ENCODE results near the gene EPX.

The EPX gene

GRCh38 chr17:58238147-58238634 is 45.7 kb downstream of the EPX start, which contains the start of gene LPO:
Gene LPO, plus strand, starts transcription at chr17:58238584. Its CDS starts 4,396 bp downstream, at chr17:58242980.
- no peak for DNase-seq (ENCODE audit: low read depth)
- no peak for TF ChIP-seq MAX (IDR thresholded peaks at IDR 0.05; ENCODE audit: low read depth, low read length)
- TF ChIP-seq POLR2A (IDR thresholded peaks at IDR 0.05; ENCODE audit: extremely low read depth, insufficient read length): no peak
- no peak for TF ChIP-seq MYC (IDR thresholded peaks at IDR 0.05; ENCODE audit: low read depth, low read length)
- TF ChIP-seq, protein P1, sequence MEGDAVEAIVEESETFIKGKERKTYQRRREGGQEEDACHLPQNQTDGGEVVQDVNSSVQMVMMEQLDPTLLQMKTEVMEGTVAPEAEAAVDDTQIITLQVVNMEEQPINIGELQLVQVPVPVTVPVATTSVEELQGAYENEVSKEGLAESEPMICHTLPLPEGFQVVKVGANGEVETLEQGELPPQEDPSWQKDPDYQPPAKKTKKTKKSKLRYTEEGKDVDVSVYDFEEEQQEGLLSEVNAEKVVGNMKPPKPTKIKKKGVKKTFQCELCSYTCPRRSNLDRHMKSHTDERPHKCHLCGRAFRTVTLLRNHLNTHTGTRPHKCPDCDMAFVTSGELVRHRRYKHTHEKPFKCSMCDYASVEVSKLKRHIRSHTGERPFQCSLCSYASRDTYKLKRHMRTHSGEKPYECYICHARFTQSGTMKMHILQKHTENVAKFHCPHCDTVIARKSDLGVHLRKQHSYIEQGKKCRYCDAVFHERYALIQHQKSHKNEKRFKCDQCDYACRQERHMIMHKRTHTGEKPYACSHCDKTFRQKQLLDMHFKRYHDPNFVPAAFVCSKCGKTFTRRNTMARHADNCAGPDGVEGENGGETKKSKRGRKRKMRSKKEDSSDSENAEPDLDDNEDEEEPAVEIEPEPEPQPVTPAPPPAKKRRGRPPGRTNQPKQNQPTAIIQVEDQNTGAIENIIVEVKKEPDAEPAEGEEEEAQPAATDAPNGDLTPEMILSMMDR (IDR thresholded peaks at IDR 0.05; ENCODE audit: low read depth, low read length): no peak
- H3K4me3 ChIP-seq (ENCODE audit: low read depth, low read length): no peak within 1 kb of the TSS

DNA sequence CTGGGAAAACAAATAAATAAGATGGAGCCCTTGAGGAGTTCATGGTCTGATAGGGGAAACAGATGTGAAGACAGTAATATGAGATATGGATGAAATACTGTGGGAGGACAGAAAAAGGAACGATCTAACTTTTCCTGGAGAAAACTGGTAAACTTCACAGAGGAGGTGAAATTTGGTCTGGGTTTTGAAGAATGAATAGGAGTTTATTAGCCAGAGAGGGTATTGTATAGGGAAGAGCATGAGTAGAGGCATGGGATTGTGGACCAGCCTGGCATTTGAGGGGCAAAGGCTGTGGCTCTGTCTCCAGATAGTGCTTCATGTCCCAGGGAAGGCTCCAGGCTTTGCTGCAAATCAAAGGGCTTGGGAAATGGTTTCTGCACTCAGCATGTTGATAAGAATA is 47.5 kb downstream of the EPX start:
- no peak overlapping the region for H3K4me3 ChIP-seq (ENCODE audit: low read depth, low read length)
- no peak for TF ChIP-seq MAX (IDR thresholded peaks at IDR 0.05; ENCODE audit: low read depth, low read length)
- TF ChIP-seq POLR2A (IDR thresholded peaks at IDR 0.05; ENCODE audit: extremely low read depth, insufficient read length): no peak
- TF ChIP-seq, protein P1 (IDR thresholded peaks at IDR 0.05; ENCODE audit: low read depth, low read length): no peak
- TF ChIP-seq MYC (IDR thresholded peaks at IDR 0.05; ENCODE audit: low read depth, low read length): no peak
- DNase-seq (ENCODE audit: low read depth): no peak

DNA sequence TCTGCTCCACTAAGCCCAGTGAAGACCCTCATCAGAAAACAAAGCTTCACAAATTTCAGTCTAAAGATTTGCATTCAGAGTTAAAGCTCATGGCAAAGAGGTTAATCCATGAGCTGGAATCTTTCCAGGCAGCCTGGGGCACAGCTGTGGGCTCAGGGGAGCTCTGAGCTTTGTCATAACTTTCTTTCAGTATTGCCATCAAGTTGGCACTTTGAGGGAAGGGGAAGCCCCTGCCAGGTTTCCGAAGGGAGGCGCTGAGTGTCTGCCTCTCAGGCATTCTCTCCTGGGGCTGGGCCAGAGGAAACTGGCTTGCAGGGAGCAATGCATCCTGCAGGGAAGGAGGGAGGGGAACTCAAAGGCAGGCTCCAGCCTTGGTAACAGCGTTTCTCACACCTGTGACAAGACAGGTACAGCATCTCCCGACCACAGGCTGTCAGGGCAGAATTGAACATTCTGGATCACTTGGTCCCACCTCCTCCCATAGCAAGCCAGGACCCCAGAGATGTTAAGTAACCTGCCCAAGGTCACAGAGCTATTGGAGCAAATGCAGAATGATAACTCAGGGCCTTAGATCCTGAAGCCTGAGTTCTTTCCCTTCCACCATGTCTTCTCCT is 49.8 kb downstream of the EPX start:
- no peak for DNase-seq (ENCODE audit: low read depth)
- H3K4me3 ChIP-seq (ENCODE audit: low read depth, low read length): no peak overlapping the region
- no peak for TF ChIP-seq MYC (IDR thresholded peaks at IDR 0.05; ENCODE audit: low read depth, low read length)
- TF ChIP-seq, protein P1 (IDR thresholded peaks at IDR 0.05; ENCODE audit: low read depth, low read length): no peak
- no peak for TF ChIP-seq MAX (IDR thresholded peaks at IDR 0.05; ENCODE audit: low read depth, low read length)

DNA sequence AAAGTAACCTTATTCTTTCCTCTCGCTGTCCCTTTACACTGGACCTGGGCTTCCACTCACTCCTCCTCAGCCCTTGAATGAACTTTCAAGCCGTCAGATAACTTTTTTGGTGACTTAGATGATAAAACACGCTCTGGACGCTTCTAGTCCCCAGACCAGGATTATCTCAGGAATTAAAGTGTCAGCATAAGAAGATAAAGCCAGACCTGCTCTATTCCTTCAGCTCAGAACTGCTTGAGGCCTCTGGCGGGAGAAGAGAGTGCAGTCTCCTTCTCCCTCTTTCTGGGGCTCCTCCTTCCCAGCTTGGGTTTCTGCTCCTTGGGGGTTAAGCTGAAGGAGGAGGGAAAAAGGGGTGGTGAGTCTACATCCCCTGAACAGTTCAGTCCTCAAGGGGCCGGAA is 52.4 kb downstream of the EPX start:
- no peak for DNase-seq (ENCODE audit: low read depth)
- no peak overlapping the region for H3K4me3 ChIP-seq (ENCODE audit: low read depth, low read length)
- TF ChIP-seq MAX (IDR thresholded peaks at IDR 0.05; ENCODE audit: low read depth, low read length) (no peak), POLR2A (IDR thresholded peaks at IDR 0.05; ENCODE audit: extremely low read depth, insufficient read length) (no peak), MYC (IDR thresholded peaks at IDR 0.05; ENCODE audit: low read depth, low read length) (no peak)
- TF ChIP-seq, protein P1 (IDR thresholded peaks at IDR 0.05; ENCODE audit: low read depth, low read length): no peak

GRCh38 chr17:58245428-58246103 is 53.0 kb downstream of the EPX start:
- TF ChIP-seq, protein P1 (IDR thresholded peaks at IDR 0.05; ENCODE audit: low read depth, low read length): no peak
- TF ChIP-seq MAX (IDR thresholded peaks at IDR 0.05; ENCODE audit: low read depth, low read length) (no peak), MYC (IDR thresholded peaks at IDR 0.05; ENCODE audit: low read depth, low read length) (no peak), POLR2A (IDR thresholded peaks at IDR 0.05; ENCODE audit: extremely low read depth, insufficient read length) (no peak)
- DNase-seq (ENCODE audit: low read depth): no peak
- H3K4me3 ChIP-seq (ENCODE audit: low read depth, low read length): no peak overlapping the region
